22Rv1 (cell line): Measurements from ENCODE around the gene VPS33A.

Experiments
- ZFX ChIP-seq: fragments of 450-650 bp; IDR thresholded peaks from 2 replicates; pipeline ENCODE4 v1.6.1; 2017; ENCODE audit warnings: antibody characterized with exemption, borderline replicate concordance
- TF ChIP-seq, protein P1 (sequence below): fragments of 450-650 bp; IDR thresholded peaks from 2 replicates; pipeline ENCODE4 v1.5.1; 2017; ENCODE audit warnings: mild to moderate bottlenecking

DNA sequence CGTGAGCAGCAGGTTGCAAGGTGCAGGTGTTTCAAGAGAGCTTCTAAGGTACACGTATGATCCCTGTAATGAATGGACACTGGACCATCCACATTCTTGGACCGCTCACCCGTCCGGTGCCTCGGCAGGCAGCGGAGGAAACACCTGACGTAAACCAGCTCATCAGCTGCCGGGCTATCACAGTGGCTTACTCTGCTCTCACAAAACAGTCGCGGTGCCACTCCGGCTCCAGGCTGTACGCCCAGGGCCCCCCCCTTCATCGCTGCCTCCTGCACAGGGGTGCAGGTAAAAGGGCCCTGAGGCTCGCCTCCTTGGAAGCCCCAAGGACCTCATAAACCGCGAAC is 436 bp downstream of the VPS33A start:
- TF ChIP-seq, protein P1, sequence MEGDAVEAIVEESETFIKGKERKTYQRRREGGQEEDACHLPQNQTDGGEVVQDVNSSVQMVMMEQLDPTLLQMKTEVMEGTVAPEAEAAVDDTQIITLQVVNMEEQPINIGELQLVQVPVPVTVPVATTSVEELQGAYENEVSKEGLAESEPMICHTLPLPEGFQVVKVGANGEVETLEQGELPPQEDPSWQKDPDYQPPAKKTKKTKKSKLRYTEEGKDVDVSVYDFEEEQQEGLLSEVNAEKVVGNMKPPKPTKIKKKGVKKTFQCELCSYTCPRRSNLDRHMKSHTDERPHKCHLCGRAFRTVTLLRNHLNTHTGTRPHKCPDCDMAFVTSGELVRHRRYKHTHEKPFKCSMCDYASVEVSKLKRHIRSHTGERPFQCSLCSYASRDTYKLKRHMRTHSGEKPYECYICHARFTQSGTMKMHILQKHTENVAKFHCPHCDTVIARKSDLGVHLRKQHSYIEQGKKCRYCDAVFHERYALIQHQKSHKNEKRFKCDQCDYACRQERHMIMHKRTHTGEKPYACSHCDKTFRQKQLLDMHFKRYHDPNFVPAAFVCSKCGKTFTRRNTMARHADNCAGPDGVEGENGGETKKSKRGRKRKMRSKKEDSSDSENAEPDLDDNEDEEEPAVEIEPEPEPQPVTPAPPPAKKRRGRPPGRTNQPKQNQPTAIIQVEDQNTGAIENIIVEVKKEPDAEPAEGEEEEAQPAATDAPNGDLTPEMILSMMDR: no peak
- no peak for TF ChIP-seq ZFX
